K562 (cell line): ENCODE data around the gene GSTO2. TPM values are rescaled to one million over a fixed set of nuclear protein-coding genes. Genes with fewer than 3 reads are reported as not detected.

Experiments
- ATAC-seq: fragments of 200-7000 bp; cut with Tn5 transposase; 3 replicates; pipeline ENCODE4 v1.9.1; 2020; ENCODE audit warnings: moderate library complexity
- BruUV-seq: library from RNA; stranded (reverse); fragments of 400-500 nt; replicated peaks from 2 replicates; lab custom pipeline; 2021; lab: Mats Ljungman, UMichigan
- CTCF ChIA-PET: fragments of 300-600 bp; formaldehyde crosslinking; extraction: SDS; loops from one replicate; lab custom pipeline; 2021; ENCODE audit warnings: low intra/inter-chr PET ratio; lab: Yijun Ruan, JAX
- POLR2A ChIA-PET: fragments of 300-600, 350-650 bp; sonication (Branson Sonifier 250); formaldehyde crosslinking; extraction: SDS; loops from one replicate; lab custom pipeline; 2021; ENCODE audit warnings: antibody characterized with exemption, inconsistent platforms; lab: Yijun Ruan, JAX
- DNase-seq, 4 experiments: peaks; one replicate each; pipeline versions ENCODE4 v3.0.0 to v3.0.0-alpha.2; 2011 to 2018; ENCODE audit warnings: low spot score in 3 of 4, mixed read lengths in 3 of 4; ENCODE audit errors: extremely low read depth in 1 of 4
- FAIRE-seq: peaks from 2 replicates; lab custom pipeline; 2011; peaks lifted over from hg19 to GRCh38; lab: Jason Lieb, UNC
- H2AFZ ChIP-seq: 2 replicates; pipeline ENCODE4 v1.6.0; 2011; ENCODE audit warnings: low read depth, low read length, control low read depth, inconsistent platforms
- H3K27ac ChIP-seq: fragments of 200-600 bp; 3 replicates; pipeline ENCODE4 v1.8.0; 2011; ENCODE audit warnings: low read depth, mild to moderate bottlenecking, control low read depth, inconsistent platforms, low read length, moderate library complexity, mixed read lengths; ENCODE audit errors: extremely low read depth
- H3K27me3 ChIP-seq, 2 experiments: fragments of 300-600 bp in 1 of 2; 2 replicates in 1 of 2; 3 replicates in 1 of 2; pipeline versions ENCODE4 v1.6.0 to v1.8.0; 2011; ENCODE audit warnings: inconsistent platforms in 2 of 2, low read length in 2 of 2, mild to moderate bottlenecking in 1 of 2, mixed read lengths in 1 of 2, moderate library complexity in 1 of 2; ENCODE audit not compliant: control insufficient read depth in 2 of 2, insufficient read depth in 2 of 2
- H3K36me3 ChIP-seq: fragments of 300-600 bp; 3 replicates; pipeline ENCODE4 v1.8.0; 2011; ENCODE audit warnings: mild to moderate bottlenecking, low read length, inconsistent platforms; ENCODE audit not compliant: control insufficient read depth, insufficient read depth
- H3K4me1 ChIP-seq, 2 experiments: fragments of 200-600 bp in 1 of 2; replicated peaks in 1 of 2; 2 replicates in 1 of 2; 3 replicates in 1 of 2; pipeline versions ENCODE4 v1.5.1 to v1.8.0; 2011; ENCODE audit warnings: inconsistent platforms in 2 of 2, low read length in 2 of 2, mild to moderate bottlenecking in 1 of 2, mixed read lengths in 1 of 2, moderate library complexity in 1 of 2; ENCODE audit not compliant: control insufficient read depth in 2 of 2, insufficient read depth in 2 of 2
- H3K4me2 ChIP-seq: 2 replicates; pipeline ENCODE4 v1.6.1; 2011; ENCODE audit warnings: low read length, control low read depth, inconsistent platforms, mixed read lengths; ENCODE audit not compliant: insufficient read depth
- H3K4me3 ChIP-seq: fragments of 200-600 bp; sonication (generic), shearing (Covaris generic); 2 replicates; pipeline ENCODE4 v1.5.1; 2016; ENCODE audit warnings: control low read depth, inconsistent platforms
- H3K79me2 ChIP-seq: fragments of 200-600 bp; 3 replicates; pipeline ENCODE4 v1.8.0; 2011; ENCODE audit warnings: low read length, inconsistent platforms; ENCODE audit not compliant: control insufficient read depth, insufficient read depth
- H3K9ac ChIP-seq, 2 experiments: 2 replicates each; pipeline versions ENCODE4 v1.6.0 to v1.6.1; 2011; ENCODE audit warnings: low read depth in 2 of 2, low read length in 2 of 2, control low read depth in 1 of 2, inconsistent platforms in 1 of 2, mild to moderate bottlenecking in 1 of 2, mixed read lengths in 1 of 2; ENCODE audit not compliant: insufficient read depth in 1 of 2
- H3K9me1 ChIP-seq: one replicate; pipeline ENCODE4 v1.6.0; 2011; ENCODE audit warnings: inconsistent platforms, mild to moderate bottlenecking, low read length, moderate library complexity; ENCODE audit not compliant: control insufficient read depth, insufficient read depth
- H3K9me3 ChIP-seq: replicated peaks from 2 replicates; pipeline ENCODE4 v1.5.1; 2011; ENCODE audit warnings: low read depth, low read length, inconsistent platforms; ENCODE audit not compliant: control insufficient read depth, insufficient read depth
- H4K20me1 ChIP-seq: replicated peaks from 2 replicates; pipeline ENCODE4 v1.6.1; 2011; ENCODE audit warnings: low read length, inconsistent platforms, mixed read lengths; ENCODE audit not compliant: control insufficient read depth, insufficient read depth
- NFIC ChIP-seq: fragments of 450-650 bp; IDR thresholded peaks from 2 replicates; pipeline ENCODE4 v1.6.1; 2017; ENCODE audit warnings: mild to moderate bottlenecking, inconsistent platforms
- POLR2A ChIP-seq: fragments of 450-650 bp; conservative IDR thresholded peaks from 2 replicates; pipeline ENCODE4 v1.6.1; 2016
- WGBS: fragments of 100-300 bp; shearing (Covaris generic); methylation state at CpG from one replicate; pipeline ENCODE4 v1.1.6; 2016; ENCODE audit warnings: low coverage, mixed read lengths; ENCODE audit not compliant: insufficient coverage; ENCODE audit errors: missing lambda C conversion rate; 5-methylcytosine and 5-hydroxymethylcytosine counted together
- in situ Hi-C: fragments of 300-500 bp; cut with MboI; formaldehyde crosslinking; loops from 4 replicates; pipeline ENCODE4 v1.15.0; 2018; ENCODE audit warnings: inconsistent platforms, mixed read lengths
- intact Hi-C: fragments of 100-400 bp; cut with micrococcal nuclease; formaldehyde crosslinking; loops from 2 replicates; pipeline ENCODE4 v1.14.2; 2022
- polyA plus RNA-seq, 8 experiments: library from polyadenylated mRNA; depleted of rRNA in 4 of 8; stranded (reverse) in 5 of 8; unstranded in 3 of 8; fragments of >200 nt; fragmentation: Nextera tagmentation in 2 of 8; fragmentation: Illumina TruSeq in 1 of 8; extraction: Ambion mirVana in 2 of 8; extraction: Trizol in 1 of 8; gene quantifications; 2 replicates each; pipeline versions ENCODE4 v1.2.1 to v1.2.3, GENCODE V29; 2011 to 2014; ENCODE audit warnings: inconsistent platforms in 1 of 8, missing spikeins in 1 of 8
- total RNA-seq, 7 experiments: library from RNA; depleted of rRNA in 6 of 7; stranded (reverse); fragments of >200 nt in 6 of 7; fragmentation: Illumina TruSeq in 2 of 7; extraction: Trizol in 2 of 7; gene quantifications; 2 replicates each; pipeline versions ENCODE4 v1.2.1 to v1.2.3, GENCODE V29; 2011 to 2021; ENCODE audit warnings: low replicate concordance in 1 of 7
- TF ChIP-seq, protein P1 (sequence below): sonication (generic); formaldehyde crosslinking; IDR thresholded peaks from 2 replicates; pipeline ENCODE4 v1.8.0; 2022; ENCODE audit warnings: missing genetic modification reagents, mild to moderate bottlenecking, borderline replicate concordance

The GSTO2 gene
- total and polyA plus RNA-seq, 9 of the 15 experiments (the other 6 are each of a cell fraction or from before 2014, with no cell fraction given), result 0.18 to 1.8 (median 0.90) TPM

DNA sequence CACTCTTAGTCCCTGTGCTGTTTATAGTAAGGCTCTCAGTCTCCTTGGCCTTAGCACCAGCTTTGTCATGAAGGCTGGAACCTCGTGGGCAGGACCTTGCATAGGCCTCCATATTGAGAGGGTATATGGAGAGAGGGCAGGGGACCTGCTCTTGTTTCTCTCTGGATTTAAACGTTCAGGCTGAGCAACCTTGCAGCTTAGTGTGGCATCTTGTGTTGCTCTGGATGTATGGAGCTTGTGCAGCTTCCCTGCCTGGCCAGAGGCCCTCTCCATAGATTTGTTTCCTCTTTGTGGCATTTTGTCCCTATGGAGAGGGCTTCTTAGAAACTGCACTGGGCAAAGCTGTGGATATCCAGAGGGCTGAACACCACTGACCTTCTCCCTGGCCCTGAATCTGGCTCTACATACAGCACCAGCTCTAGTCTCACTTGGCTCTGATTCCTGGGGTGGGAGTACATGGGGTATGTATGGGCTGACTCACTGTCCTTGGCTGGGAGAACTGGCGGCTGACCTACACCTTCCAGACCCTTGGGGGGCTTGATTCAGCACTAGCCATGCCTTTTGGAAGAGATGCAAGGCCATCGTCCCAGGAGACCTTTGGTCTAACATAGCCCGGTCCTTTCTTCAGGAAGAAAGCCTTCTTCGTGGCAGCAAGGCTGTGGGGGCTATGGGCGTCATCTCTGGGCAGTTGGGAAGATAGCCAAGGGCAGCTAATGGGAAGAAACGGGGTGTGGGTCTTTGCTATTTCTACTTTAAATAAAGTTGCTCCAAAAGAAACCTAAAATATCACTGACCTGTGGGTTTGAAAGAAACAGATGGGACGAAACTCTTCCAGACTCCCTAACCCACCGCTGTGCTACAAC, 38.8 kb downstream of the GSTO2 start:
- intact Hi-C loops, result no loop called here
- no peak overlapping the region for H3K4me3 ChIP-seq
- no TSS peak for BruUV-seq
- peak; percentile 50 for TF ChIP-seq POLR2A
- 0 out of 2 replicates have a peak, but pooled peaks have one; percentile 4 for TF ChIP-seq NFIC
- TF ChIP-seq, protein P1, sequence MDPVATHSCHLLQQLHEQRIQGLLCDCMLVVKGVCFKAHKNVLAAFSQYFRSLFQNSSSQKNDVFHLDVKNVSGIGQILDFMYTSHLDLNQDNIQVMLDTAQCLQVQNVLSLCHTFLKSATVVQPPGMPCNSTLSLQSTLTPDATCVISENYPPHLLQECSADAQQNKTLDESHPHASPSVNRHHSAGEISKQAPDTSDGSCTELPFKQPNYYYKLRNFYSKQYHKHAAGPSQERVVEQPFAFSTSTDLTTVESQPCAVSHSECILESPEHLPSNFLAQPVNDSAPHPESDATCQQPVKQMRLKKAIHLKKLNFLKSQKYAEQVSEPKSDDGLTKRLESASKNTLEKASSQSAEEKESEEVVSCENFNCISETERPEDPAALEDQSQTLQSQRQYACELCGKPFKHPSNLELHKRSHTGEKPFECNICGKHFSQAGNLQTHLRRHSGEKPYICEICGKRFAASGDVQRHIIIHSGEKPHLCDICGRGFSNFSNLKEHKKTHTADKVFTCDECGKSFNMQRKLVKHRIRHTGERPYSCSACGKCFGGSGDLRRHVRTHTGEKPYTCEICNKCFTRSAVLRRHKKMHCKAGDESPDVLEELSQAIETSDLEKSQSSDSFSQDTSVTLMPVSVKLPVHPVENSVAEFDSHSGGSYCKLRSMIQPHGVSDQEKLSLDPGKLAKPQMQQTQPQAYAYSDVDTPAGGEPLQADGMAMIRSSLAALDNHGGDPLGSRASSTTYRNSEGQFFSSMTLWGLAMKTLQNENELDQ (CRISPR knock-in tag), result no peak
- no peak for FAIRE-seq
- peaks cover 32% of the 10 kb centered on the region; the same call in 2 of the 3 replicates for H3K36me3 ChIP-seq
- 59% methylated on average over 6 of the region's 10 CpGs for WGBS
- H3K9me3 ChIP-seq, result no peaks in the 10 kb centered on the region; the same call in 1 of the 2 replicates
- H3K9ac ChIP-seq, result no peak overlapping the region
- H3K4me1 ChIP-seq, result no peaks in the 10 kb centered on the region; a peak in 3 of 5 replicates
- CTCF ChIA-PET, result no interaction called here
- H3K27ac ChIP-seq, result no peak overlapping the region
- no peaks in the 10 kb centered on the region for H3K27me3 ChIP-seq
- peaks cover 10% of the 10 kb centered on the region for H4K20me1 ChIP-seq
- H3K79me2 ChIP-seq, result peaks cover 8% of the 10 kb centered on the region
- no peak for DNase-seq
- no peak overlapping the region for H2AFZ ChIP-seq
- POLR2A ChIA-PET, result interaction anchor here (1.6 kb wide), 1 partner anchor 14 kb away, joined by 4 read pairs; no protein-coding TSS in a partner anchor
- no peaks in the 10 kb centered on the region for H3K9me1 ChIP-seq
- H3K4me2 ChIP-seq, result no peak overlapping the region
- in situ Hi-C loops, result no loop called here
- ATAC-seq, result peak; percentile 15
